HL-60/S4 treated with phorbol 12-myristate 13-acetate at 8.2 ng/mL for 4 days and 3 days (cell line): ENCODE measurements around the gene LRBA.

Source experiments
- in situ Hi-C: fragments of 300-500 bp; cut with MboI; formaldehyde crosslinking; loops from 2 replicates; pipeline ENCODE4 v1.15.0; 2022; ENCODE audit warnings: low sequenced_read_pairs

The LRBA gene

DNA sequence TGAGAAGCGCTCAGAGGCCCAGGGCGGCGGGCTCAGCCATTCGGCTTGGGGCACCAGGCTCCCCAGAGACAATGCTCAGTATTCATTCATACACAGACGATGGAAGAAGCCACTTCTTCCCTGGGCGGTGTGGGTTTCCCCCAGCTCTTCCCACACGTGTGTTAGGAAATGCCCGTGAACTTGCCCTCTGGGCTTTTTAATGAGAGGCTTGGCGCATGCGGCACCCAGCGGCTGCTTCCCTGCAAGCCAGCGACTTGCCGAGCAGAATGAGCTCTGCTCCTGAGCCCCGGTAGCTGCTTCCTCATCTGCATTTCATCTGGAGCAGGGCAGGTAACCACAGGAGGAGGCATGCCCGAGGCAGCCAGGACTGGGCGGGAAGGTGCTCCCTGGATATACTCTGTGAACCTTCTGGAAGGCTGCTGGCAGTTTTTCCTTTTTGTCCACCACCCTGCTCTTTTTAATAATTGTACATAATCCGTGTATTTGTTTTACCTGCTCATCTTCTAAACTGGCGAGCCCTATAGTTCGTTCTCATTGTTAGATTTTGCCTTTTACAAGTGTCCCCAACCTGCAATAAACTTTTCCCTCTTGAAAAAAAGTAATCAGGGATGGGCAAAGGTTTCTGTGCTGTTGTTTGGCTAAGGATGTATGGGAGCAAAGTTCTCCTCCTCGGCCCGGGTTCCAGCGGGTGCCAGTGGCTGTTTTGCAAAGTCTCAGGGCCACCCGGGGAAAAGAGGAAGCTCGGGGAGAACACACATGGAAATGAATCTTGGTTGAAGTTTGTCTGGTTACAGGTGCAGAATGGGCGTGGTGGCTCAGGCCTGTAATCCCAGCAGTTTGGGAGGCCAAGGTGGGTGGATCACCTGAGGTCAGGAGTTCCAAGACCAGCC is 758.0 kb downstream of the LRBA start:
- in situ Hi-C loops, result no loop called here

DNA sequence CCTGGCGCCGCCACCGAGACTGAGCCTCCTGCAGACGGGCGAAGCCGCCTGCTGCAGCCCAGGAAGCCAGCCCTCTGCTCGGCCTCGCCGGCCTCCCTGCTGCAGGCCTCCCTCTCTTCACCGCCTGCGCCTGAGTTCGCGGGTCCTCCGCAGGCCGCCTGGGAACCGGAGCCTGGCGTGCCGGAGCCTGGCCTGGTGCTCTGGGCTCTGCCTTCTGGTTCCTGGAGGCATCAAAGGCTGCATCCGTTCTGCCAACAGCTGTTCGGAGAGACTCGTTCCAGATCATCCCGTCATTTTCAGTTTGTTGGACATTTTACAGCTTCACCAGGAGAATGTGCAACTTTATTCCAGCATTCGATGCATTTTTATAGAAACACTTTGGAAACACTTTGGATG is 758.9 kb downstream of the LRBA start:
- in situ Hi-C loops, result no loop called here

DNA sequence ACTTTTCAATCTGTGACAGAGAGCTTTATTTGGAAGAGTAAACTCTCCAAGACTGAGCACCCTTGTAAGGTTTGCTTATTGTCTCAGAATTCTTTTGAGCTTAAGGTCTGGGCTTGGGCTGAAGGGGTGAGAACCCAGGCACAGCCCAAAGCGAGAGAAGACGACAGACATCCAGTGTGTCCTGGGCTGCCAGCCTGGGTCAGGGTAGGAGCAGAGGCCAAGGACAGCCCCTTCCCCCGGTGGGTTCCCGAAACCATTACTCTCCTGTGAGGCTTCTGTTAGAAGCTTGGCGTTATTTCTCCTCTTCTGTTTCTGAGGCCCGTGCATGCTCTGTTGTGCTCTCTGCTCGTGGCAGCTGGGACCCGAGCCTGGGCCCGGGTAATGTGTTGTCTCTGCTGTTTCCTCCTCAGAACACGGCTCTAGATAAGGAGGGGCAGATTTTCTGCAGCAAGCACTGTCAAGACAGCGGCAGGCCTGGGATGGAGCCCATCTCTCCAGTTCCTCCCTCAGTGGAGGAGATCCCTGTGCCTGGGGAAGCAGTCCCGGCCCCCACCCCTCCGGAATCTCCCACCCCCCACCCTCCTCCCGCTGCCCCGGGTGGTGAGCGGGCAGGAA is 759.4 kb downstream of the LRBA start:
- in situ Hi-C loops, result no loop called here

- in situ Hi-C loops, result no loop called here
Measured at GRCh38 chr4:150253965-150254630, 761.0 kb downstream of the LRBA start.

DNA sequence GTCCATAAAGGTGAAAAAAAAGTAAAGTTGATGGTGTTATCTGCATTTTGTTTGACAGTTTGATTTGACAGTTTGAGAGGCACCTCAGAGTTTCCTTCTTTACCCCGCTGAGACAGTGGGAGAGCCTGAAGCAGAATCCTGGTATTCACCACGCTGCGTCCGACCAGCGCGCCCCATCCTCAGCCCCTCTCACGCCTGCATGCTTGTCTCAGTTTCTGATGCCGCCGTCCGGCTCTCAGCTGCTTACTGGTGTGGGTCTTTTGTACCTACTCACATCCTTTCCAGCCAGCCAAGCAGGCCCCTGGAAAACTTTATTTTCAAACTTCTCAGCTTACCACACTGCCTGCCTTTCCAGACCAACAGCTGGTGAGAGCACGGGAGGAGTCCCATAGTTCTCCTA is 761.7 kb downstream of the LRBA start:
- in situ Hi-C loops, result no loop called here

DNA sequence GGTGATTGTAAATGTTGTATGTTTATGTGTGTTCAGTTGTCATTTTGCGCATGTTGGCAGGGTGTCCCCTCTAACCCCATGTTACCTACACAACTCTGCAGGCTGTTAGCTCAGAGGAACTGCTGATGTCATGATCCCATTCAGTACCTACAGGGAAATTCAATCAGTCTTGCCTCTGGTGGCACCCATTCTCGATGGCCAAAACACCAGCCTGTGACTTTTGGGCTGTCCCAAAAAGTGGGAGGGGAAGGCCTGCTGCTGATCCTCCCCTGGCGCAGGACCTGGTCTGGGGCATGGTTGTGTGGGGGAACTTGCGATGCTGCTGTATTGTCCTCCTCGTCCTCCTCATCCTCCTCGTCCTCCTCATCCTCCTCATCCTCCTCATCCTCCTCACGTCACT is 762.3 kb downstream of the LRBA start:
- in situ Hi-C loops, result no loop called here

DNA sequence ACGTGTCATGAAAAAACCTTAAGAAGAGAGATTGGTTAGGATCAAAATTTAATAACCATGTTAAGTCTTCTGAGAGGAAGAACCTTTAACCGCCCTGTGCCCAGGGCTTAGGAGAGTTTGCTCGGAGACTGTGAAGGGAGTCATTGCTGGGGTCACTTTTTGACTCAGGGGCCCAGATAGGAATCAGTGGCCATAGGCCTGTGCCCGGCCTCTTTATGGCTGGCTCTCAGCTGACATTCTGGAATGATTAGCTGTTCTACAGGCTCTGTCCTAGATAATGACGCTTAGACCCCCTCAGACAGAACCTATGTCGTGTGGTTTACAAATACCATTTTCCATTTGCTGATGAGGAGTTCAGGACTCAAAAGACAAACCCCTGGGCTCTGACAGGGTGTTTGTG is 762.8 kb downstream of the LRBA start:
- in situ Hi-C loops, result no loop called here

GRCh38 chr4:150251752-150252190 is 763.3 kb downstream of the LRBA start:
- in situ Hi-C loops, result no loop called here

GRCh38 chr4:150250998-150251651 is 764.0 kb downstream of the LRBA start:
- in situ Hi-C loops, result no loop called here

DNA sequence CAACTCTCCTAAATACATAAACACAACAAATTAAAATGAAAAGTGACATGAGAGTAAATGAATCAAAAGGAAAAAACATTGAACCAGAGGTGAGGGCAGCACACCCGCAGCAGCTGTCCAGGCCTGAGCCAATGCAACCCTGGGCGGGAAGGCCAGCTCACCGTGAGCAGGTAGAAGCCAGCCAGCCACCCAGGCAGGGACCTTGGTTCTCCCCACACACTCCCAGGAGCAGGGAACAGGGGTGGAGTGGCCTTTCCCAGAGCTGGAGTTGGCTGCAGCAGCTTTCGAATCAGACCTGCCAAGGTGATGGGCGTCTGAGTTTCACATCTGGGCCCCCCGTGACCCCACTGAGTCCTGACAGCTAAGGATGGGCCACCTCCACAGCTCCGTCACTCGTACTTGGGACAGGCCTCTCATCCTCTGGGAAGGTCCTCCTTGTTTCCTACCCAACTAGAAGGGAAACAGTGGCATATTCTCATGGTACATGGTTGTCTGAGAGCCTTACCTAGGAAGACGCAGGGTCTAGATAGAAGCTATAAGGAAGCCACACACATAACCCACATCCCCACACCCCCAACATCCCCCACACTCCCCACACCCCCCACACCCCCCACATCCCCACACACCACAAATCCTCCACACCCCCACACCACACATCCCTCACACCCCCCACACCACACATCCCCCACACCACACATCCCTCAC is 764.6 kb downstream of the LRBA start:
- in situ Hi-C loops, result no loop called here

DNA sequence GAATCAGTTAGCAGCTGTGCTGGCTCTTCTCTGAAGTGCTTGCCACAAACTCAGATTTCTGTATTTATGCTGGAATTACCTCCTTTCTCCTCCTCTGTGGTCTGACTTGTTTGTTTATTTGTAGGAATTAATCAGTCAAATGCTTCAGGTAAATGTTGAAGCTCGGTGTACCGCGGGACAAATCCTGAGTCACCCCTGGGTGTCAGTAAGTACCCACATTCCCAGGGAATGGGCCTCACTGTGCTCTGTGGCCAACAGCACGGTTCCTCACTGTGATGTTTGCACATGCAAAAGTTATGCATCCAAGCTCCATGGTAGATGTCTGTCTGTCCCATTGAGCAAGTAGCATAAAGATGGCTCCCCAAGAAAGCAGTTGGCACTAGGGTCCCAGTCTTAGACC is 766.9 kb downstream of the LRBA start:
- in situ Hi-C loops, result no loop called here

DNA sequence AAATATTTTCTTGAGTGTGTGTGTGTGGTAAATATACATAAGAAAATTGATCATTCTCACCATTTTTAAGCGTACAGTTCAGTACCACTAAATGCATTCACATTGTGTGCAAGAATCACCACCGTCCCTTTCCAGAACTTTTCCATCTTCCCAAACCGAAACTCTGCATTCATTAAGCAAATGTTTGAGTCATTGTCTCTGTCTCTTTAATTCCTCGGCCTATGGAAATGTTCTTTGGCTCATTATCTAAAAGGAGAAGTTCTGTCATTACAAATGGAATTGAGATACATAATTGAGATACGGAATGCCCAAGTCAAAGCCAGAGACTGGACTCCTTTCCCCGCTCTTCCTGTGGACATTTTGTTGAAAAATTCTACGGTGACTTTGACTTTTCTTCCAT is 767.9 kb downstream of the LRBA start:
- in situ Hi-C loops, result no loop called here

GRCh38 chr4:150244600-150244999 is 770.5 kb downstream of the LRBA start:
- in situ Hi-C loops, result no loop called here

DNA sequence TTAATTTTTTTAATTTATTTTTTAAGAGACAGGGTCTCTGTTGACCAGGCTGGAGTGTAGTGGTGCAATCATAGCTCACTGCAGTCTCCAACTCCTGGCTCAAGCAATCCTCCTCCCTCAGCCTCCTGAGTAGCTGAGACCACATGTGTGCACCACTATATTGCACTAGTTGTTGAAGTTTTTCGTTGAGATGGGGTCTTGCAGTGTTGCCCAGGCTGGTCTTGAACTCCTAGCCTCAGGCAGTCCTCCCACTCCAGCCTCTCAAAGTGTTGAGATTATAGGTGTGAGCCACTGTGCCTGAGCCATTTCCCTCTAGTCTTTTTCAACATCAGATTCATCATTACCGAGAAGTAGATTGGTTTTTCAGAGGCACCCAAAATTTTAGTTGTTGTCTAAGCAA is 771.2 kb downstream of the LRBA start:
- in situ Hi-C loops, result no loop called here

GRCh38 chr4:150242820-150243458 is 772.1 kb downstream of the LRBA start:
- in situ Hi-C loops, result no loop called here

DNA sequence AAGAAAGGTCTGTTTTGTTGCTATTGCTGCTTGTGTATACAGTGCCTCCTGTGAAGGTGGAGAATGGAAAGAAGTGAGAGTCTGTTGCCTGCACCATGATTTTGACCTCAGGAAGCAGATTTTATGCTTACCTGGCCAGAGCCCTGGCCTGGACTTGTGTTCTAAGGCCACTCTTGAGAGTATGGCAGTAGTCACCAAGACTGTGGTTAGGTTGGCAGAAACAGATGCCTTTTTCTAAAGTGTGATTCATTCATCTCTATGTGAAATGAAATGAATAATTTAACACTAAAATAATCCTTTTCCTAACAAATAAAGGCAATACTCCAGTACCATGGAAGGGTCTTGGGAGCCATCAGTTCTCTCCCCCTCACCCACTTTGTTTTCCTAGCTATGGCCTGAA is 775.1 kb downstream of the LRBA start:
- in situ Hi-C loops, result no loop called here

DNA sequence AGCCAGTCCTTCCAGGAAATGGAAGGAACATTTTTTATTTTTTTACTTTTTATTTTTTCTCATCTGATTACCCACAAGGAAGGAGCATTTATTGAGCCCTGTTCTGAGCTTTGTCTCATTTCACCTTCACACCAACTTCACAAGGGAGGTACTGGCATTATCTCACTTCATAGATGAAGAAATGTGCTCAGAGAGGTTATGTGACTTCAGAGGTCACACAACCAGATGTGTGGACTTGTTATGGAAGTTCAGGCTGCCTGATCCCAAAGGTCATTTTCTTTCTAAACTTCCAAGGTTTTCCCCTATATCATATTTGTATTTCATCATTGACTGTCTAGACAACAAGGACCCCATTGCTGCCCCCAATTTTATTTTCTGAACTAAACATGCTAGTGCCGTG is 776.5 kb downstream of the LRBA start:
- in situ Hi-C loops, result no loop called here

DNA sequence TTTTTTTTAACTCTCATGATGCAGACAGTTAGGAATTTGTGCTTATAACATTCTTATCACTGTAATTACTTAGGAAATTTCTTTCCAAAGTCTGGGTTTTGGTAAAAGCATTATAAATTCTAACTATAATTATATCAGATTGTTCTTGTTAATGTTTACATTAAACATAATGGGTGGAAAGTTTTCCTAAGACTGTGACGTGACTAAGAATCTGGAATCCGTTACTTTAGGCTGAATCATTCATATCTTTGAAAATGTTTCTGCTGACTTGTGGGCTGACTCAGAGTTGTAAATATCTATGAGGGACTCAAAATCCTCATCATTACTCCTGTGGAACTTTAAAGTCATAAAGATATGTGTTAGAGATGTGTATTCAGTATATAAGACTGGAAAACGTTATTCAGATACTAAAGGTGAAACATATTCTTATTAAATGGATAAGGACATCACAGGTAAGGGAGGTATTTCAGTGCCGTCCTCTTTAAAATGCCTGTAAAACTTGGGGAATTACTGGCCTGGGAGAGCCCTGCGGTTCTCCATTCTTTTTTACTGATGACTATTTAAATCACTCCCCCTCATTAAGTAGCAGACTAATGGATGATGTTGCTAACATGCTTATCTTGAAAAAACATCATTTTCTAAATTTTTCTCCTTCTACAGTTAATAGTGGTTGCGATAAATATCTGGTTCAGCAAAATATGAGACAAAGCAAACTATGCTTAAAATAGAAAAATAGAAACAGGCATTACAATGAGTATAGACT is 777.8 kb downstream of the LRBA start:
- in situ Hi-C loops, result no loop called here

DNA sequence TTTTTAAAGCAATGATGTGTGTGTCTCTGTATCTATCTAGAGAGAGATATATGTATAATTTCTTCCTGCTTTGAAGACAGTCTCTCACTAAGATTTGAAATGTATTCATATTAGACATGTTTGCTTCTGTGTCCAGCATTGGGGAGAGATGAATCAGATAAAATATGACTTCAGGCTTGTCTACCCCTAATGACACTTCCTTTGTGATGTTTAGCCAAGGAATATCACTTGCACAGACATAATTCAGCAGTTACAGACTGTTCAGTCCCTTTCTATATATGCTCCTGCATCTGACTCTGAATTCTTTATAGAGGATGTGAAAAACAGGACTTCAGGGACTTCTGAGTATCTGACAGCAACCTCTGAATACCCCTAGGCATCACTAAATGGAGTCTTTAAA is 778.5 kb downstream of the LRBA start:
- in situ Hi-C loops, result no loop called here
